ENCODE measurements around the gene PRKCA.

The PRKCA gene

DNA sequence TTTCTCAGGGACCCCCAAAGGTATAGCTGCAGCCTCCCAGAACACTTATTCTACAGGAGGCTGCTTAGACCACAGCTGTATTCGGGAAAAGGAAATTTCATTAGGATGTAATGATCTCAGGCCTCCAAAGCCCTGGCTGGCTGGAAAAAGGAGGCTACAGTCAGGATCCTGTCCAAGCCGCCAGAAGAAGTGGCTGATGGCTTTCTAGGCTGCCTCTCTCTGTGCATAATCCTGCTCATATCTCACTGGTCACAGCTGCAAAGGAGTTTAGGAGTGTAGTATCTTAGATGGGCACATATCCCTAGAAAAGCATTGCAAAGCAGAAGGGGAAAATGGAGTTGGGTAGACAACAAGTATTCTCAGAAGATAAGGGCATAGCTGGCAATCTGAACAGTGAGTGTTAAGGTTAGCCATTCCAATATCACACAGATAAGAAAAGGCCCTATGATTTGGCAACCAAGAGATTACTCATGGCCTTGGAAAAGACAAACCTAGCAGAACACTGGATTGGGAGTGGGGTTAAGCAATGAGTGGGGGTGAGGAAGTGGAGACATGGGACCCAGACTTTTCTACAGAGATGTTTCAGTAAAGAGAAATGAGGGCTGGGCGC lies 26.0 kb upstream of the PRKCA start:
- DNase-seq (ENCODE audit: low read depth), result no peak
- no peak for TF ChIP-seq CTCF (conservative IDR thresholded peaks at IDR 0.05; ENCODE audit: low read depth, low read length)
- no peak overlapping the region for H3K4me3 ChIP-seq (ENCODE audit: low read length)

DNA sequence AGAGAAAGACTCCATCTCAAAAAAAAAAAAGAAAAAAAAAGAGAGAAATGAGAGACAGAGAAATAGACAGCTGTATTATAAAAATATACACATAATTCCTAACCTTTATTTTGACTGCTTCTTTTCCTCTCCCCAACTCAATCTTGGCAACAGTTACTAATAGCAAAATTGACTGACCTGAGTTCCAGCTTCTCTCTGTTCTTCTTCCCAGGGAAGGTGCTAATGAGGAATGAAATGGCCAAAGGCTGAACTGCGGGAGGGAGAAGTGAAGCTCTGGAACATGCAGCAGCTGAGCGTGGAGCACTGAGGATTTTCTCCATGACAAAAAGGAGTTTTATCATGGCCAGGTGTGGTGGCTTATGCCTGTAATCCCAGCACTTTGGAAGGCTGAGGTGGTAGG lies 25.2 kb upstream of the PRKCA start:
- no peak overlapping the region for H3K4me3 ChIP-seq (ENCODE audit: low read length)
- no peak for TF ChIP-seq CTCF (conservative IDR thresholded peaks at IDR 0.05; ENCODE audit: low read depth, low read length)
- no peak for DNase-seq (ENCODE audit: low read depth)

DNA sequence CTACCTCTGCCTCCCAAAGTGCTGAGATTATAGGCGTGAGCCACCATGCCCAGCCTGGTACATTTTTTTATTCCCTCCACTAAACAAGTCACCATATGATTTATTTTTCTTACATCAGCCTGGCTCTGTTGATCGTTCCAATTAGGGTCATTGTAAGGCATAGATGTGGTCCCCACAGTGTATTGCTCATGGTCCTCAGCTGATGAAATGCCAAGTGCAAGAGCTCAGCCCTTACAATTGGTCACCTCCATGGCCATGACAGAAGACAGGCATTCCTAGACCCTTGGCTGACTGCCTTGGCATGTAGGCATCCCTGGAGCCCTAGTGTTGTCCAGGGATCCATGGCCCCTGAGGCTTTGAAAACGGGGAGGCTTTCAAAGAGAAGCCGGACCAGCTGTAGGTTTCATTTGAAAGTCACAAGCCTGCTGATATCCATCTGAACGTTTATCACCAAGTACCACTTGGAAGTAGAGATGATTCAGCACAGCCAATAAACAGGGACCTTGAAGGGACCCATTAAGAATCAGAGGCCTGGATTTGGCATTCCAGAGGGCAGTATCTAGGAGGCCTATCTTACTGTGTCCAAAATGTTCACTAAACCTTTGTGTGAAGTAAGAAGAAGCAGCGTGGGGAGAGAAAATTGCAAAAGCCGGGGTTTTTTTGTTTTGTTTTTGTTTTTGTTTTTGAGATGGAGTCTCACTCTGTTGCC lies 20.6 kb upstream of the PRKCA start:
- TF ChIP-seq CTCF (conservative IDR thresholded peaks at IDR 0.05; ENCODE audit: low read depth, low read length), result no peak
- H3K4me3 ChIP-seq (ENCODE audit: low read length), result no peak overlapping the region
- DNase-seq (ENCODE audit: low read depth), result no peak

DNA sequence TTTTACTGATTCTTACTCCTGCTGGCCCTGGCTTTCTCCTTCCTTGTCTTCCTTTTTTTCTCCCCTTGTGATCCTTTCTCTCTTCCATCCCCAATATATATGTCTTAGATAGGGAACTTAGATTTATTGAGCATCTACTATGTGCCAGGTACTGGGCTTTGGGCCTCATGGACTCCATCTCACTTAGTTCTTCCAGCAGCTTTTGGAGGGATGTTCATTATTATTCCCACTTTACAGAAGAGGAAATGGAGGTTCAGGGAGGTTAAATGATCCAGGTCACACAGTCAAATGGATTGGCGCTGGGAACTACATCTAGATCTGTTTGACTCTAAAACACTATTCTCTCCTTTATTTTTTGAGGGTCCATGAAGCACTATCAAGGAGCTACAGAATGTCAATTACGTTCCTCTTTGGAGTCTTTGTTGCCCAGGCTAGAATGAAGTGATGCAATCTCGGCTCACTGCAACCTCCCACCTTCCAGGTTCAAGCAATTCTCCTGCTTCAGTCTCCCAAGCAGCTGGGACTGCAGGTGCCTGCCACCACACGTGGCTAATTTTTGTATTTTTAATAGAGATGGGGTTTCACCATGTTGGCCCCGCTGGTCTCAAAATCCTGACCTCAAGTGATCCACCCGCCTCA lies 19.0 kb upstream of the PRKCA start:
- no peak for TF ChIP-seq CTCF (conservative IDR thresholded peaks at IDR 0.05; ENCODE audit: low read depth, low read length)
- no peak for DNase-seq (ENCODE audit: low read depth)
- no peak overlapping the region for H3K4me3 ChIP-seq (ENCODE audit: low read length)

DNA sequence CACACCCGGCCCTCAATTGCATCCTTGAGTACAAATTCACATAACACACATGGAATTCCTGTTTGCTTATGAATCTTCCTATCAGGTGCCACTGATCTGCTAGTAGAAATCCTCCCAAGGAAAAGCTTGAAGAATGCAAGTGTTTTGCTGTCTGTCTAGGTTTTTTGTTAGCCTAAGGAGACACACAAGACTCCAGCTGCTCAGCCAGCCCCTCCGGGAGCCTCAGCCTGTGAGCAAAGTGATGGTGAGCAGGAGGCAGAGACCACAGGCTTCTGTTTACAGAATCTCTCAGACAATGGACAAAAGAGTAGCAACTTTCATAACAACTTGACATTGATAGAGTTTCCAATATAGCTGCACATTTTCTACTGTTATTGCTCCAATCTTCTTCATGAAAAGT lies 18.4 kb upstream of the PRKCA start:
- H3K4me3 ChIP-seq (ENCODE audit: low read length), result no peak overlapping the region
- DNase-seq (ENCODE audit: low read depth), result no peak
- TF ChIP-seq CTCF (conservative IDR thresholded peaks at IDR 0.05; ENCODE audit: low read depth, low read length), result no peak

- no peak overlapping the region for H3K4me3 ChIP-seq (ENCODE audit: low read length)
- TF ChIP-seq CTCF (conservative IDR thresholded peaks at IDR 0.05; ENCODE audit: low read depth, low read length), result no peak
- DNase-seq (ENCODE audit: low read depth), result no peak
These were observed 17.3 kb upstream of the PRKCA start for GRCh38 chr17:66285149-66285548.

DNA sequence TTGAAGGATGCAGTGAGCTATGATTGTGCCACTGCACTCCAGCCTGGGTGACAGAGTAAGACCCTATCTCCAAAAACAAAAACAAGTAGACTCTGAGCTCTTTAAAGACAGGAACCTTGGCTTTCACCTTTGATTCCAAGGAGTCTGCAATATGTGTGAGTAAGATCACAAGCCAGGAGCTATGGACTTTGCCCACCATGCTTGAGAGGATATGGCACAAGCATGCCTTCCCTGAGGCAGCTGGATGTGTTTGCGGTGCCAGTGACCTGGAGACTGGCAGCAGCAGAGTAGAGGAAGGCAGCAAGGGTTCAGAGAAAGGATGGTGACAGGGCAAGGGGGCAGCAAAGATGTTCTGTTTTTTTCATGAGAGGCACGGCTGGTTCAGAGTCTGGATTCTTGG lies 14.5 kb upstream of the PRKCA start:
- H3K4me3 ChIP-seq (ENCODE audit: low read length), result no peak overlapping the region
- no peak for TF ChIP-seq CTCF (conservative IDR thresholded peaks at IDR 0.05; ENCODE audit: low read depth, low read length)
- no peak for DNase-seq (ENCODE audit: low read depth)

All from retinal pigment epithelial cell (primary cell).